HepG2 (cell line): ENCODE measurements around the gene CREB1. TPM values are rescaled to one million over a fixed set of nuclear protein-coding genes. Genes with fewer than 3 reads are reported as not detected.

Experiments
- AKNA ChIP-seq: sonication (generic); formaldehyde crosslinking; IDR thresholded peaks from 2 replicates; pipeline ENCODE4 v1.4.0; 2020; ENCODE audit warnings: missing genetic modification reagents, borderline replicate concordance
- ATF4 ChIP-seq, 2 experiments: fragments of 450-650 bp in 1 of 2; sonication (generic) in 1 of 2; formaldehyde crosslinking; IDR thresholded peaks; 2 replicates each; pipeline versions ENCODE4 v1.5.0 to v1.8.0; 2020 to 2022; ENCODE audit warnings: mild to moderate bottlenecking in 1 of 2, missing genetic modification reagents in 1 of 2
- FOXK1 ChIP-seq: sonication (generic); formaldehyde crosslinking; IDR thresholded peaks from 2 replicates; pipeline ENCODE4 v1.4.0; 2020; ENCODE audit warnings: low read depth, missing genetic modification reagents, borderline replicate concordance
- GATAD2A ChIP-seq: IDR thresholded peaks from 2 replicates; pipeline ENCODE4 v1.6.1; 2016
- KDM3A ChIP-seq: IDR thresholded peaks from 2 replicates; pipeline ENCODE4 v1.6.1; 2018; ENCODE audit warnings: low read depth, missing compliant biosample characterization
- KLF12 ChIP-seq: sonication (generic); formaldehyde crosslinking; IDR thresholded peaks from 2 replicates; pipeline ENCODE4 v1.4.0; 2020; ENCODE audit warnings: missing genetic modification reagents, borderline replicate concordance
- NBN ChIP-seq: fragments of 450-650 bp; conservative IDR thresholded peaks from 2 replicates; pipeline ENCODE4 v1.6.1; 2017
- NR2F2 ChIP-seq: IDR thresholded peaks from 2 replicates; pipeline ENCODE4 v1.6.1; 2012; ENCODE audit warnings: low read depth, inconsistent platforms, borderline replicate concordance
- PRMT3 ChIP-seq: sonication (generic); formaldehyde crosslinking; IDR thresholded peaks from 2 replicates; pipeline ENCODE4 v1.8.1; 2022; ENCODE audit warnings: low read depth, mild to moderate bottlenecking, moderate library complexity, missing genetic modification reagents, borderline replicate concordance
- RBM39 ChIP-seq: fragments of 200-400 bp; formaldehyde crosslinking; IDR thresholded peaks from one replicate; pipeline ENCODE4 v1.6.1; 2018; ENCODE audit warnings: antibody characterized with exemption, mild to moderate bottlenecking, low read depth, low read length; ENCODE audit not compliant: poor library complexity, severe bottlenecking
- TFAP4 ChIP-seq: sonication (generic); IDR thresholded peaks from 2 replicates; pipeline ENCODE4 v1.6.1; 2016; ENCODE audit warnings: low read depth, borderline replicate concordance
- TRIM22 ChIP-seq: fragments of 450-650 bp; IDR thresholded peaks from 2 replicates; pipeline ENCODE4 v1.6.1; 2017
- ZNF205 ChIP-seq: IDR thresholded peaks from 2 replicates; pipeline ENCODE4 v1.6.1; 2018; ENCODE audit warnings: missing biosample characterization, missing genetic modification reagents
- ZNF710 ChIP-seq: sonication (generic); formaldehyde crosslinking; IDR thresholded peaks from 2 replicates; pipeline ENCODE4 v1.5.0; 2020; ENCODE audit warnings: mild to moderate bottlenecking, missing genetic modification reagents, borderline replicate concordance
- ZNF891 ChIP-seq: sonication (generic); formaldehyde crosslinking; IDR thresholded peaks from 2 replicates; pipeline ENCODE4 v1.5.0; 2020; ENCODE audit warnings: mild to moderate bottlenecking, missing genetic modification reagents
- ZSCAN31 ChIP-seq: sonication (generic); formaldehyde crosslinking; IDR thresholded peaks from 2 replicates; pipeline ENCODE4 v1.5.0; 2020; ENCODE audit warnings: low read depth, mild to moderate bottlenecking, missing genetic modification reagents
- polyA plus RNA-seq, 8 experiments: library from polyadenylated mRNA; depleted of rRNA in 3 of 8; stranded (reverse) in 7 of 8; unstranded in 1 of 8; fragments of >200 nt; fragmentation: Illumina TruSeq in 4 of 8; extraction: Trizol in 4 of 8; gene quantifications; 2 replicates each; pipeline versions ENCODE4 v1.2.1 to v1.2.3, GENCODE V29; 2011 to 2016; ENCODE audit warnings: low read depth in 4 of 8, missing spikeins in 1 of 8, mixed read lengths in 1 of 8; ENCODE audit not compliant: insufficient read depth in 1 of 8
- total RNA-seq, 5 experiments: library from RNA; depleted of rRNA; stranded (reverse); fragments of >200 nt; fragmentation: Illumina TruSeq; extraction: Trizol; gene quantifications; 2 replicates each; pipeline ENCODE4 v1.2.3, GENCODE V29; 2016; ENCODE audit warnings: low read depth in 1 of 5

Gene CREB1
- total and polyA plus RNA-seq, 2 of the 13 experiments (the other 11 are each of a cell fraction or from before 2014, with no cell fraction given), result 51.8 to 51.9 TPM

DNA sequence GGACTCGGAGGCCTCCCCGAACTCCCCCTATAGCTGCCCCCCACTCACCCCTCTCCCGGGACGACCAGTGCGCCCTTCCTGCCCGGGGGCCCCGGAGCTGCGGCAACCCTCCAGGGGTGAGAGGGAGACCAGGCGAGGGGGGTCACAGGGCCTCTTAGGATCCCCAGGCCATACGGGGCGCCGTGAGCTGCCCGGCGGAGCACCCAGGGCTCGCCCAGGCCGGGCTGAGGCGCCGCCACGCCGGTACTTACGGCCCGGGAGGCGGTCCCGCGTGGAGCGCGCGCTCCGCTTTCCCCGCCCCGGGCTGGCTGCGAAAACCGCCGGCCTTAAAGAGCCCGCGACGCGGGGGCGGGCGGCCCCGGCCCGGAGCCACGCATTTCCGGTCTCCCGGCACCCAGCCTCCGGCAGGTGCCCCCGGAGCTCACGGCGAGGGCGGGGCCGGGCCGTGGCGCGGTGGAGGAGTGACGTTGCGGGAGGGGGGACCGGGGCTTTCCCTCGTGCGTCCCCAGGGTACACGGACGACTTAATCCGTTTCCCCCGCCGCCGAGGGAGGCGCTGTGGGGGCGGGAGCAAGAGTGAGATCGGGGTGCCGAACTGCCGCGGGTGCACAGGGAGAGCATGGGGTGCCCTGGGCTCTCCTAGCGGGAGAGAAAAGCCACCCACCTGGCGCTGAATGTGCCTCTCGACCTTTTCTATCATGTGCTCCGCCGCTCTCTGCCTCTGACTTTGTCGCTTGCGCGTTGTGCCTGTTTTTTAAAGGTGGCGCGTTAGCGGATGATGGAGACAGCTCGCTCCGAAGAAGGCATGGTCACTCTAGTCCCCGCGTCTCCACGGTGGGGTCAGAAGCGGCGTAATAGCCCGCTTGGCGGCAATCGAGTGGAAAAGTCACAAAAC, 95.5 kb downstream of the CREB1 start, which contains the start of gene METTL21A (continued):
- TF ChIP-seq ATF4 (CRISPR knock-in tag; IDR thresholded peaks at IDR 0.05) (peak in 1 of 2 experiments; percentile 71; a peak in 1 of 4 replicates), ZNF891 (peak; percentile 68; the same call in 1 of the 2 replicates), FOXK1 (CRISPR knock-in tag) (peak; percentile 65; the same call in 1 of the 2 replicates), ZSCAN31 (peak; percentile 93), RBM39 (peak; percentile 88), TFAP4 (peak; percentile 46; the same call in 1 of the 2 replicates), KDM3A (CRISPR knock-in tag) (peak; percentile 51), AKNA (CRISPR knock-in tag) (peak; percentile 82; the same call in 1 of the 2 replicates), ZNF710 (CRISPR knock-in tag) (no peak; the same call in none of the 2 replicates), GATAD2A (CRISPR knock-in tag) (peak; percentile 86), NBN (no peak), NR2F2 (peak; percentile 68; the same call in 1 of the 2 replicates), TRIM22 (no peak), PRMT3 (0 out of 2 replicates have a peak, but pooled peaks have one; percentile 55), KLF12 (peak; percentile 70; the same call in 1 of the 2 replicates), ZNF205 (peak; percentile 23; the same call in 1 of the 2 replicates)
